ENCODE measurements around the gene GLYATL1B. TPM values are rescaled to one million over a fixed set of nuclear protein-coding genes. Genes with fewer than 3 reads are reported as not detected.

Gene GLYATL1B
- total and polyA plus RNA-seq, 2 of the 4 experiments (the other 2 are of a cell fraction): not detected

- Histone ChIP-seq H4K8ac (ENCODE audit: low read depth in 2 of 2, low read length in 2 of 2) (peak overlapping the region; percentile 77 to 89), H3K36me3 (ENCODE audit: control insufficient read depth, insufficient read depth, low read length) (peaks cover 7% of the 10 kb centered on the region), H3K18ac (ENCODE audit: low read depth, low read length) (no peak overlapping the region), H3K14ac (replicated peaks; ENCODE audit: low read depth, low read length) (no peak overlapping the region; the same call in 1 of the 2 replicates), H3K9me3 (ENCODE audit: control insufficient read depth, insufficient read depth, low read length) (peaks cover 2% of the 10 kb centered on the region; the same call in 1 of the 2 replicates), H3K23ac (ENCODE audit: low read depth, low read length) (peak overlapping the region; percentile 82; the same call in 1 of the 2 replicates), H2BK15ac (ENCODE audit: low read depth, low read length) (no peak overlapping the region), H3K56ac (ENCODE audit: extremely low read depth, insufficient read depth, low read length) (no peak overlapping the region; the same call in 1 of the 2 replicates), H2BK120ac (ENCODE audit: low read depth, low read length) (no peak overlapping the region; the same call in 1 of the 2 replicates), H3K9ac (ENCODE audit: low read depth, low read length) (peak overlapping the region; percentile 59; the same call in 1 of the 2 replicates), H3K4me2 (ENCODE audit: low read depth, low read length) (peak overlapping the region; percentile 55; the same call in 1 of the 2 replicates), H2AK5ac (ENCODE audit: low read depth, low read length) (no peak overlapping the region), H3K9me1 (ENCODE audit: insufficient read depth, low read length) (no peaks in the 10 kb centered on the region), H3K79me1 (ENCODE audit: low read depth in 1 of 2, low read length in 2 of 2) (peaks cover 0 to 3% of the 10 kb centered on the region in 2 experiments; a peak in 1 of 4 replicates), H3K27me3 (ENCODE audit: control insufficient read depth, insufficient read depth, low read length) (no peaks in the 10 kb centered on the region), H3K4ac (ENCODE audit: low read depth, low read length) (peak overlapping the region; percentile 72), H3K4me1 (ENCODE audit: control insufficient read depth, insufficient read depth, low read length) (no peaks in the 10 kb centered on the region), H4K5ac (ENCODE audit: low read depth, low read length) (no peak overlapping the region), H4K91ac (ENCODE audit: insufficient read depth, low read depth, low read length) (no peak overlapping the region; the same call in 1 of the 2 replicates), H4K20me1 (ENCODE audit: insufficient read depth, low read length) (no peaks in the 10 kb centered on the region), H3K27ac (ENCODE audit: insufficient read depth, low read length) (0 out of 2 replicates have a peak overlapping the region, but pooled peaks have one; percentile 4), H2BK20ac (ENCODE audit: low read depth, low read length) (no peak overlapping the region), H2BK5ac (ENCODE audit: low read depth, low read length, poor library complexity, severe bottlenecking) (no peak overlapping the region), H2AK9ac (replicated peaks; ENCODE audit: low read depth, low read length, poor library complexity) (peak overlapping the region; percentile 92), H2AFZ (replicated peaks; ENCODE audit: low read length, poor library complexity) (peak overlapping the region; percentile 96), H3K4me3 (ENCODE audit: insufficient read depth, low read depth, low read length) (no peak overlapping the region)
- ATAC-seq (ENCODE audit: low read depth): peak; percentile 100
- 0% methylated on average over 4 of the region's 20 CpGs; no CpG with 5 or more reads in 1 of the 2 experiments for WGBS, 2 experiments (ENCODE audit: extremely low coverage in 2 of 2, insufficient read length in 1 of 2)
- BruUV-seq (replicated peaks): no TSS peak
- dilution Hi-C loops (cut with HindIII; ENCODE audit: low sequenced_read_pairs, unreplicated experiment) (no loop called here), in situ Hi-C loops (cut with MboI; ENCODE audit: low sequenced_read_pairs) (loop anchor here (5.0 kb wide), 1 partner anchor 79 kb away; no protein-coding TSS in a partner anchor), intact Hi-C loops (cut with micrococcal nuclease) (loop anchor here (1.0 to 5.0 kb wide), 5 partner anchors 39 to 484 kb away; no protein-coding TSS in a partner anchor)
- DNase-seq: peak; percentile 66
- CTCF ChIA-PET: interaction anchor here (0.6 to 1.7 kb wide), 27 partner anchors 8 to 281 kb away, joined by 3 to 13 read pairs (median 4); partner anchors contain the start of genes DTX4 and FAM111B
- POLR2A ChIA-PET (ENCODE audit: unreplicated experiment): no interaction called here
- peak; percentile 88; the same call in 1 of the 2 replicates for TF ChIP-seq MAZ (IDR thresholded peaks at IDR 0.05; ENCODE audit: borderline replicate concordance, low read depth, low read length)
- no peak for TF ChIP-seq FOS (IDR thresholded peaks at IDR 0.05; ENCODE audit: low read depth, low read length)
- TF ChIP-seq RCOR1 (IDR thresholded peaks at IDR 0.05; ENCODE audit: insufficient replicate concordance, low read length): no peak
- TF ChIP-seq POLR2A (IDR thresholded peaks at IDR 0.05; ENCODE audit: low read depth, low read length): 0 out of 2 replicates have a peak, but pooled peaks have one; percentile 51
- TF ChIP-seq SMC3 (IDR thresholded peaks at IDR 0.05; ENCODE audit: low read depth, low read length): peak; percentile 86
- TF ChIP-seq MAFK (IDR thresholded peaks at IDR 0.05; ENCODE audit: low read depth, low read length): no peak
- TF ChIP-seq CEBPB (IDR thresholded peaks at IDR 0.05; ENCODE audit: low read depth, low read length): no peak
- peak; percentile 98 for TF ChIP-seq RAD21 (IDR thresholded peaks at IDR 0.05; ENCODE audit: low read length)
- no peak for TF ChIP-seq BHLHE40 (IDR thresholded peaks at IDR 0.05; ENCODE audit: low read depth, low read length)
- TF ChIP-seq CTCF (conservative IDR thresholded peaks at IDR 0.05; ENCODE audit: low read depth, low read length): peak; percentile 97
- TF ChIP-seq MXI1 (IDR thresholded peaks at IDR 0.05; ENCODE audit: borderline replicate concordance, low read depth, low read length): 0 out of 2 replicates have a peak, but pooled peaks have one; percentile 24
These were observed 49.7 kb downstream of the GLYATL1B start for GRCh38 chr11:59135648-59136461.

Data from IMR-90 (cell line).